CD4-positive, alpha-beta memory T cell (primary cell): ENCODE data around the gene SUGCT. TPM values are rescaled to one million over a fixed set of nuclear protein-coding genes. Genes with fewer than 3 reads are reported as not detected.
"Not testable (repeated sequence)": the region's sequence is repeated elsewhere in the genome, so short reads cannot be mapped to it uniquely, and the experiment has no call there.

ENCODE experiments used
- CTCF ChIA-PET: fragments of 350-600 bp; sonication (Branson Sonifier 250); formaldehyde crosslinking; loops from one replicate; lab custom pipeline; 2021; ENCODE audit warnings: inconsistent platforms; ENCODE audit not compliant: partially characterized antibody; lab: Charles Lee
- POLR2A ChIA-PET: fragments of 350-600 bp; sonication (Branson Sonifier 250); formaldehyde crosslinking; loops from one replicate; lab custom pipeline; 2021; ENCODE audit not compliant: partially characterized antibody; lab: Charles Lee
- DNase-seq, 5 donors: peaks; one replicate each; pipeline versions ENCODE4 v3.0.0 to v3.0.0-alpha.2; 2020 to 2022; ENCODE audit warnings: mixed read lengths in 1 of 5
- H3K27ac ChIP-seq: one replicate; pipeline ENCODE4 v1.7.0; 2013; ENCODE audit warnings: low read depth, low read length
- H3K27me3 ChIP-seq: 2 replicates; pipeline ENCODE4 v1.7.0; 2013; ENCODE audit warnings: mild to moderate bottlenecking, low read length, moderate library complexity; ENCODE audit not compliant: insufficient read depth
- H3K36me3 ChIP-seq: 2 replicates; pipeline ENCODE4 v1.7.0; 2013; ENCODE audit warnings: mild to moderate bottlenecking, low read length, moderate library complexity; ENCODE audit not compliant: insufficient read depth
- H3K4me1 ChIP-seq: 2 replicates; pipeline ENCODE4 v1.7.0; 2013; ENCODE audit warnings: mild to moderate bottlenecking, low read length, moderate library complexity; ENCODE audit not compliant: insufficient read depth
- H3K4me3 ChIP-seq, 2 donors: one replicate each; pipeline ENCODE4 v1.7.0; 2013; ENCODE audit warnings: low read length in 2 of 2, mild to moderate bottlenecking in 1 of 2
- H3K9me3 ChIP-seq, 2 donors: one replicate each; pipeline ENCODE4 v1.7.0; 2013; ENCODE audit warnings: low read length in 2 of 2, control low read depth in 1 of 2; ENCODE audit not compliant: control insufficient read depth in 1 of 2
- H3K27ac Mint-ChIP-seq, 7 donors: one replicate each; pipeline ENCODE4 v1.8.0; 2020 to 2021; ENCODE audit warnings: mixed read lengths in 7 of 7, mild to moderate bottlenecking in 6 of 7, inconsistent platforms in 3 of 7, moderate library complexity in 3 of 7
- H3K27me3 Mint-ChIP-seq, 2 donors: one replicate each; pipeline ENCODE4 v1.8.0; 2020 to 2021; ENCODE audit warnings: mixed read lengths in 2 of 2
- H3K36me3 Mint-ChIP-seq, 2 donors: one replicate each; pipeline ENCODE4 v1.8.0; 2020 to 2021; ENCODE audit warnings: mixed read lengths in 2 of 2, inconsistent platforms in 1 of 2, mild to moderate bottlenecking in 1 of 2
- H3K4me1 Mint-ChIP-seq, 4 donors: one replicate each; pipeline ENCODE4 v1.8.0; 2020 to 2021; ENCODE audit warnings: mixed read lengths in 4 of 4, mild to moderate bottlenecking in 1 of 4
- H3K4me3 Mint-ChIP-seq, 8 donors: one replicate each; pipeline ENCODE4 v1.8.0; 2020 to 2021; ENCODE audit warnings: mixed read lengths in 8 of 8, mild to moderate bottlenecking in 7 of 8, moderate library complexity in 6 of 8, inconsistent platforms in 3 of 8
- H3K9me3 Mint-ChIP-seq, 8 donors: one replicate each; pipeline ENCODE4 v1.8.0; 2020 to 2021; ENCODE audit warnings: mixed read lengths in 8 of 8, mild to moderate bottlenecking in 5 of 8, inconsistent platforms in 3 of 8, moderate library complexity in 1 of 8
- intact Hi-C: fragments of 100-400 bp; cut with micrococcal nuclease; formaldehyde crosslinking; loops from one replicate; pipeline ENCODE4 v1.15.1; 2023
- polyA plus RNA-seq, 2 donors: library from polyadenylated mRNA; unstranded; fragments of 300-500 nt; fragmentation: Illumina TruSeq; gene quantifications; one replicate each; pipeline ENCODE4 v1.2.3, GENCODE V29; 2021
- total RNA-seq, 2 experiments: library from RNA; stranded (reverse); gene quantifications; one replicate each; pipeline ENCODE4 v1.2.3, GENCODE V29; 2021

The SUGCT gene
- total and polyA plus RNA-seq, 4 experiments from 2014 or later: 0.41 to 4.4 (median 1.2) TPM

- Mint-ChIP-seq H3K27me3 (no peaks in the 10 kb centered on the region), H3K27ac (no peak overlapping the region), H3K9me3 (no peaks in the 10 kb centered on the region), H3K36me3 (no peaks in the 10 kb centered on the region), H3K4me1 (no peaks in the 10 kb centered on the region), H3K4me3 (no peak overlapping the region)
- ChIA-PET POLR2A (no interaction called here), CTCF (no interaction called here)
- no peaks in the 10 kb centered on the region for H3K4me1 ChIP-seq
- no peaks in the 10 kb centered on the region for H3K36me3 ChIP-seq
- no peak overlapping the region for H3K4me3 ChIP-seq
- intact Hi-C loops: no loop called here
- no peaks in the 10 kb centered on the region for H3K9me3 ChIP-seq
- H3K27me3 ChIP-seq: no peaks in the 10 kb centered on the region
- no peak overlapping the region for H3K27ac ChIP-seq
- no peak for DNase-seq
These were observed 108.3 kb downstream of the SUGCT start for GRCh38 chr7:40243076-40243475.

GRCh38 chr7:40244226-40244625 lies 109.4 kb downstream of the SUGCT start:
- no peak for DNase-seq
- intact Hi-C loops: no loop called here
- H3K4me1 ChIP-seq: no peaks in the 10 kb centered on the region
- Mint-ChIP-seq H3K36me3 (no peaks in the 10 kb centered on the region), H3K4me3 (no peak overlapping the region), H3K27me3 (no peaks in the 10 kb centered on the region), H3K27ac (no peak overlapping the region), H3K9me3 (no peaks in the 10 kb centered on the region), H3K4me1 (no peaks in the 10 kb centered on the region)
- H3K36me3 ChIP-seq: no peaks in the 10 kb centered on the region
- POLR2A ChIA-PET: no interaction called here
- H3K27me3 ChIP-seq: no peaks in the 10 kb centered on the region
- no peak overlapping the region for H3K27ac ChIP-seq
- CTCF ChIA-PET: no interaction called here
- no peak overlapping the region for H3K4me3 ChIP-seq
- H3K9me3 ChIP-seq: no peaks in the 10 kb centered on the region

GRCh38 chr7:40248681-40249080 lies 113.9 kb downstream of the SUGCT start:
- Mint-ChIP-seq H3K4me1 (no peaks in the 10 kb centered on the region), H3K9me3 (no peaks in the 10 kb centered on the region), H3K4me3 (no peak overlapping the region), H3K27ac (no peak overlapping the region), H3K36me3 (no peaks in the 10 kb centered on the region), H3K27me3 (peaks cover 0 to 2% of the 10 kb centered on the region in 2 donors)
- no peaks in the 10 kb centered on the region for H3K4me1 ChIP-seq
- H3K36me3 ChIP-seq: no peaks in the 10 kb centered on the region
- H3K27me3 ChIP-seq: no peaks in the 10 kb centered on the region
- H3K9me3 ChIP-seq: no peaks in the 10 kb centered on the region
- no peak overlapping the region for H3K27ac ChIP-seq
- POLR2A ChIA-PET: no interaction called here
- intact Hi-C loops: no loop called here
- CTCF ChIA-PET: no interaction called here
- H3K4me3 ChIP-seq: no peak overlapping the region
- no peak for DNase-seq

- CTCF ChIA-PET, H3K27ac Mint-ChIP-seq, H3K36me3 Mint-ChIP-seq, H3K27me3 Mint-ChIP-seq, H3K4me3 Mint-ChIP-seq, H3K36me3 ChIP-seq, H3K9me3 ChIP-seq, H3K27me3 ChIP-seq, H3K4me1 ChIP-seq, POLR2A ChIA-PET, intact Hi-C loops, H3K27ac ChIP-seq, DNase-seq, H3K4me1 Mint-ChIP-seq, H3K9me3 Mint-ChIP-seq, H3K4me3 ChIP-seq: not testable (repeated sequence)
These were observed 118.6 kb downstream of the SUGCT start for GRCh38 chr7:40253444-40253843.

GRCh38 chr7:40263752-40264390 lies 129.1 kb downstream of the SUGCT start:
- DNase-seq: no peak
- POLR2A ChIA-PET: no interaction called here
- intact Hi-C loops: no loop called here
- Histone ChIP-seq H3K36me3 (no peaks in the 10 kb centered on the region), H3K27me3 (no peaks in the 10 kb centered on the region), H3K4me1 (no peaks in the 10 kb centered on the region), H3K27ac (no peak overlapping the region), H3K9me3 (no peaks in the 10 kb centered on the region), H3K4me3 (no peak overlapping the region)
- H3K36me3 Mint-ChIP-seq: no peaks in the 10 kb centered on the region
- H3K27ac Mint-ChIP-seq: no peak overlapping the region
- CTCF ChIA-PET: no interaction called here
- peaks cover 0 to 9% (median 3%) of the 10 kb centered on the region in 4 donors for H3K4me1 Mint-ChIP-seq
- H3K9me3 Mint-ChIP-seq: peaks cover 0 to 1% (median 0%) of the 10 kb centered on the region in 8 donors
- no peaks in the 10 kb centered on the region for H3K27me3 Mint-ChIP-seq
- H3K4me3 Mint-ChIP-seq: peak overlapping the region in 1 of 8 donors; percentile 1

GRCh38 chr7:40267583-40267982 lies 132.8 kb downstream of the SUGCT start:
- H3K4me3 ChIP-seq: no peak overlapping the region
- no peaks in the 10 kb centered on the region for H3K9me3 ChIP-seq
- Mint-ChIP-seq H3K27me3 (no peaks in the 10 kb centered on the region), H3K4me1 (peaks cover 0 to 9% (median 3%) of the 10 kb centered on the region in 4 donors), H3K4me3 (no peak overlapping the region), H3K27ac (no peak overlapping the region), H3K9me3 (no peaks in the 10 kb centered on the region), H3K36me3 (no peaks in the 10 kb centered on the region)
- no peaks in the 10 kb centered on the region for H3K27me3 ChIP-seq
- H3K4me1 ChIP-seq: no peaks in the 10 kb centered on the region
- H3K27ac ChIP-seq: no peak overlapping the region
- DNase-seq: no peak
- intact Hi-C loops: no loop called here
- CTCF ChIA-PET: no interaction called here
- POLR2A ChIA-PET: no interaction called here
- H3K36me3 ChIP-seq: no peaks in the 10 kb centered on the region

- H3K36me3 Mint-ChIP-seq, H3K27ac Mint-ChIP-seq, CTCF ChIA-PET, H3K4me3 Mint-ChIP-seq, H3K27ac ChIP-seq, H3K4me1 Mint-ChIP-seq, H3K9me3 Mint-ChIP-seq, intact Hi-C loops, H3K27me3 ChIP-seq, H3K27me3 Mint-ChIP-seq, H3K4me3 ChIP-seq, DNase-seq, POLR2A ChIA-PET, H3K9me3 ChIP-seq, H3K4me1 ChIP-seq, H3K36me3 ChIP-seq: not testable (repeated sequence)
These were observed 134.0 kb downstream of the SUGCT start for GRCh38 chr7:40268810-40269209.

GRCh38 chr7:40276061-40276460 lies 141.3 kb downstream of the SUGCT start:
- no peaks in the 10 kb centered on the region for H3K36me3 ChIP-seq
- H3K4me1 ChIP-seq: no peaks in the 10 kb centered on the region
- H3K9me3 Mint-ChIP-seq: peaks cover 1 to 9% (median 3%) of the 10 kb centered on the region in 8 donors
- no peak overlapping the region for H3K4me3 Mint-ChIP-seq
- H3K27me3 Mint-ChIP-seq: peaks cover 1% of the 10 kb centered on the region in 2 donors
- no peak overlapping the region for H3K27ac Mint-ChIP-seq
- POLR2A ChIA-PET: no interaction called here
- no peak overlapping the region for H3K4me3 ChIP-seq
- intact Hi-C loops: no loop called here
- DNase-seq: no peak
- CTCF ChIA-PET: no interaction called here
- H3K9me3 ChIP-seq: no peaks in the 10 kb centered on the region
- no peaks in the 10 kb centered on the region for H3K36me3 Mint-ChIP-seq
- no peak overlapping the region for H3K27ac ChIP-seq
- no peaks in the 10 kb centered on the region for H3K4me1 Mint-ChIP-seq
- no peaks in the 10 kb centered on the region for H3K27me3 ChIP-seq
